Measurements from ENCODE around the gene ZIC1. TPM values are rescaled to one million over a fixed set of nuclear protein-coding genes. Genes with fewer than 3 reads are reported as not detected.

Gene ZIC1
- total RNA-seq, 1 donor, result not detected

DNA sequence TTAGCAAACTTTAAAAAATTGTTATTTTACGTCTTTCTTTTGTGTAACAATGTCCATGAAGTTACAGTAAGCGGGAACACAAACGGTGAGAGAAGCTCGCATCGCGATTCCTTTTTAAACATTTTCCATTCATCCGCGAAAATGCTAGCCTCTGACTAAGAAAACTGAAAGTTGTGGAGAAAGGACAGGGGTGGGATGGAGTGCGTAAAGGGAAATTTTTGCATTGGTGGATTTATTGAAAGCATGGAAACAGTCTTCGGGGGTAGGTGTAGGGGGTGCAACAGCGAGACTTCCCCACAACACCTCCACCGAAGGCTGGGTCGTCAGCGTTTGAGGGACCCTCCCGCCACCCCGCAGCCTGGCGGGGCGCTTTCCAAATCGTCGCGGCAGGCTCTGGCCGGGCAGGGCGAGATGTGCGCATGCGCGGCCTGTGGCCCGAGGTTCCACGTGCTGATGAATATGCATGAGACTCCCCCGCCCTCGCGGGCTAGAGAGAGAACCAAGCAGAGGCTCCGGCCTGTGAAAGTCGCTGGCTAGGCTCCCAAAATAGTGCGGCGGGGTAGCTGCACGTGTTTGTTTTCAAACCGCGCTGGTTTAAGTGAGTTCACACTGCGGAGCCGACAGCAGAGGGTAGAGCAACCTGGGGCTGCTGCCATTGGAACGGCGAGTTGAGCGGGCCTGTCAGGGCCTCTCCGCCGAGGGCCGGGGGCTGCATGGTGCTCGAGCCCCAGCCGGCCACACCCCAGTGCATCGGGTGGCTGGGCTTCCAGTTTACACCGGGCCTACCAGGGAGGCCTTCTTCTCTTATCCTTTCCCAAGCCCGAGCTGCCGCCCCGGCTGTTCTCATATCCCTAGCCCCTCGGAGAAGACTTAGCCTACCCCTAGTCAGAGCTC lies 9.9 kb downstream of the ZIC1 start:
- Histone ChIP-seq H3K4me1 (ENCODE audit: insufficient read depth, low read length) (no peaks in the 10 kb centered on the region), H3K27me3 (ENCODE audit: insufficient read depth, low read length) (peaks cover 100% of the 10 kb centered on the region), H3K9me3 (ENCODE audit: low read depth, low read length) (no peaks in the 10 kb centered on the region), H3K4me3 (ENCODE audit: low read length) (no peak overlapping the region)

DNA sequence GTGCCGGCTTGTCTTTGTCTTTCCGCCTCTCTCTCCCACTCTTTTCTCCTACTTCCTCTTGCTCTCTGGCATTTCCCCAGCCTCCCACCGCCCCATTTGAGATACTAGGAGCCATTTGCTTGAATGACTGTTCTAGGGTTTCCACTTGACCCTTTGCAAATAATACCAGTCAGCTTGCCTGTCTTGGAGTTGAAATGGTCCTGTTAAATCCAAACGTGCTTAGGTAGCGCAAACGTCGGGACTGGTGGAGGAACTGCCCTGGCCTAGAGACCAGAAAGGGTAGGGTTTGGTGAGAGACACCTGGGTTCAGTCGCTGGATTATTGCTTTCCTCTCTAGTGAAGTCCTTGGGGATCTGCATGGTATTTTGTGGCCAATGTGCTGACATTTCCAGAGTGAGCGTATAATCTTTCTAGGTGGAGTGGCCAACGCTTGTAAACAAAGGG lies 10.6 kb downstream of the ZIC1 start:
- peaks cover 100% of the 10 kb centered on the region for H3K27me3 ChIP-seq (ENCODE audit: insufficient read depth, low read length)
- H3K9me3 ChIP-seq (ENCODE audit: low read depth, low read length), result no peaks in the 10 kb centered on the region
- H3K4me1 ChIP-seq (ENCODE audit: insufficient read depth, low read length), result no peaks in the 10 kb centered on the region

DNA sequence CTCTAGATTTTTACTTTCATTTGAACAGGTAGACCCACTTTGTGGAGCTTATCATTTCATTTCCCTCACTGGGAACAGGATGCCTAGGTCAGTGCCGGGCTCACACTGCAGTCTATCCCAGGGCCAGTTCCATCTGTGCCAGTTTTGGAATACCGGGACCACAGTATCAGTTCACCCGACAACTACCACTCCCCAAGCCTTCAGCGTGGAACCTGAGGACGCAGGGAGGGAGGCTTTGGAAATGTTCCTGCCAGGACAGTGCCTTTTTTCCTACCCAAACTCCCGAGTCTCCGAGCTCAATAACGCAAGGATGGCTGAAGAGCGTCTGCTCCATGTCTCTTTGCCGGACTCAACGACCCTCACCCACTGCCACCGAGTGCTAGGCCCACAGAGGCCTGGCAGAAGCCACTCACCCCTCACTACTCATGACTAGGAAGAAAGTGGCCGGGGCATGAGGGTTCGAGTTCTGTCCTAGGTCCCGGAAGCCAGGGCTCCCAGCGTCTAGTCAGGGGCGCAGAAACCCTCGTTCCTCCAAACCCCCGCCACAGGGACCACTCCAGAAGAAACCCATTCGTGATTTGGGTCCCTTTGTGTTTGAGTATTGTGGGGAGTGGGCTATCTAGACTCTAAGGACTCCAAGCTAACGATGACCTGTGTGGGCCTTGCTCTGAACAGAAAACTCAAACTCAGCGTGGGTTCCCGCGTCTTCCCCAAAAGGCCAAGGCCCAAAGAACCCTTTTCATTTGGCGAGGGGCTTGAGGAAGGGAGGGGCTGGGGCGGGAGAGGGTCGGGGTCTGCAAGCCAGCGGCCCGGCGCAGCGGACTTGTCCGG lies 11.4 kb downstream of the ZIC1 start:
- peaks cover 100% of the 10 kb centered on the region for H3K27me3 ChIP-seq (ENCODE audit: insufficient read depth, low read length)
- H3K9me3 ChIP-seq (ENCODE audit: low read depth, low read length), result no peaks in the 10 kb centered on the region
- H3K4me3 ChIP-seq (ENCODE audit: low read length), result no peak overlapping the region
- H3K4me1 ChIP-seq (ENCODE audit: insufficient read depth, low read length), result no peaks in the 10 kb centered on the region

More for the DNA sequence above, 10.6 kb downstream of the ZIC1 start:
- H3K4me3 ChIP-seq (ENCODE audit: low read length), result no peak overlapping the region

DNA sequence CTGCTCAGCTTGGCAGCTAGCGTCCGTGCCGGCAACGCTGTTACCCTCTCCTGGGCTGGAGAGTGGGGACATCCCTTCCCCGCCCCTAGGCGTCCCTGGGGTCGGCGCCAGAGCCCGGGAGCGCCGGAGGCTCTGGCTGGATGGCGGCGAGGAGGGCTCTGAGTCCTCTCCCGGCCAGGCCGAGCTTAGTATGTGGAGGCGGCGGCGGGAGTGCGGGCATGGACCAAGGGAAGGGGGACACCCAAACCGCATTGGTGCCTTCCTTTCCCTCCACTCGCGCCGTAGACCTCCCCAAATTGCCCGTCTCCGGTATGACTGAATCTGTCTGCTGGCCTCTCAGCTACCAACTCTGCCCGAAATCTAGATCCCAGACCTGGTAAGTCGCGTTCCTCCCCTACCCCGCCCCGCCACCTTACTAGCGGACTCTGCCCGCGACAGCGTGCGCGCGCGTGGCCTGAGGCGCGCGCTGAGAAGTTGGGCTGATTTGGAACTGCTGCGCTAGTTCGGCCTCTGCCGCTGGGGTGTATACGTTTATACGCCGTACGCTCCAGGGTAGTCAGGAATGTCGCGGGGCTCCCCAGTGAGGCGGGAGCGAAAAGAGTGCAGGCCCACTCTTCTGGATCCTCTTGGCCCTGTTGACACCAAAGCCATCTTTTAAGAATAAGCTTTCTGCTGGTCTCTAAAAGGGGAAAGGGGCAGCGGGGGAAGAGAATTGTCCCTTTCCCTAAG lies 12.2 kb downstream of the ZIC1 start:
- Histone ChIP-seq H3K9me3 (ENCODE audit: low read depth, low read length) (no peaks in the 10 kb centered on the region), H3K4me1 (ENCODE audit: insufficient read depth, low read length) (no peaks in the 10 kb centered on the region), H3K27me3 (ENCODE audit: insufficient read depth, low read length) (peaks cover 95% of the 10 kb centered on the region), H3K4me3 (ENCODE audit: low read length) (no peak overlapping the region)

DNA sequence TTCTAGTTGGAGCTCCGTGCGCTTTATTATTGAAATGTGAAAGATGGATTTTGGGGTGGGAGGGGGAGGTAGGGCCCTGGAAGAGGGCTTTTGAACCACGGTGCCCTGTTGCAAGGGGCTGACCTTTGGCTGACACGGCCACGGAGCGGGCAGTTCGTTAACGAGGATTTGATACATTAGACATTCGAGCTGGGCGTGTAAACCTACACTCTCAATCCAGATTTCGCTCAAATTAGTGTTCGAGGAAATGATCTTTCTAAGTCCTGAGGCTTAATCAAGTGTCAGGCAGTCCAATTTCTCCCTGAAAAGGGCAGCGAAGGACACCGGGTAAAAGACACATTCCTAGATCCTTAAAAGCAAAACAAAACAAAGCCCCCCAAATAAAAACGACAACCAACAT lies 13.0 kb downstream of the ZIC1 start:
- no peaks in the 10 kb centered on the region for H3K4me1 ChIP-seq (ENCODE audit: insufficient read depth, low read length)
- no peak overlapping the region for H3K4me3 ChIP-seq (ENCODE audit: low read length)
- H3K27me3 ChIP-seq (ENCODE audit: insufficient read depth, low read length), result peaks cover 89% of the 10 kb centered on the region
- H3K9me3 ChIP-seq (ENCODE audit: low read depth, low read length), result no peaks in the 10 kb centered on the region

DNA sequence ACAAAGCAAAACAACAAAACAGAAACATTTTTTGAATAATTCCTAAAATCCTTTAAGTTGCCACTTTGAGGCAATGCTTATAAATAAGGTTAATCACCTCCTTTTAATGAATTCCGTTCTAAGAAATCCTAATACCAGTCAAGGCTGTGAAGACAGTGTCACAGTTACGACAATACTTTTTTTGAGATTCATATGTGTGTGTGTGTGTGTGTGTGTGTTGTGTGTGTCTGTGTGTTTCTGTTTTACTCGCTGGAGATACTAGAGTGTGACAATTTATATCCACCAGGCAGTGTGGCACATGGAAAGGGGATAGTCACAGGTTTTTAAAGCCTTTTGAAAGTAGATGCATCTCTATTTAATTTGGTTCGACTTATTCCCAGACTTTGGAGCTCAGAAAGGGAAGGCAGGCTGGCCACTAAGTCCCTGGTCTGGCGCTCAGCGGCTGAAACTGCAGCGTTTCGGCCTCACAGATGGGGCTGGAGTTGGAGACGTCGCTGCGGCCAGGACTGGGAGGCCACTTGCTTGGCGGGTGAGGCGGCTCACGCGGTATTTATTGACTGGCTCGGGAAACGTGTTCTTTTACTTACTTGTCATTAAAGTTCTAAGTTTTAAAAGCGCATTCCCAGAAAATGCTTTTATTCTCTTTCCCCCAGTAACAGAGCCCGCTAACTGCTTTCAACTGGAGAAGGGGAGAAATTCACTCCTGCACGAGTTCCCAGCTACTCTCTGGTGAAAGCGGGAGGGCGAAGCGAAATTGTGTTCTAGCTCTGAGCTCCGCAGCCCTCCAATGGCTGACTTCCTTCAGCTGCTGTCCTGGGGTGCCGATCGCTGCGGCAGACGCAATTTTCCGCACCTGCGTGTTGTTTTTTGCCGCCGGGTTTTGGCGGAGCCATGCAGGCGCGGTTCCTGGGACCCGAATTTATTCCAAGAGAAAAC lies 13.7 kb downstream of the ZIC1 start:
- Histone ChIP-seq H3K27me3 (ENCODE audit: insufficient read depth, low read length) (peaks cover 85% of the 10 kb centered on the region), H3K4me1 (ENCODE audit: insufficient read depth, low read length) (no peaks in the 10 kb centered on the region), H3K9me3 (ENCODE audit: low read depth, low read length) (no peaks in the 10 kb centered on the region), H3K4me3 (ENCODE audit: low read length) (no peak overlapping the region)

DNA sequence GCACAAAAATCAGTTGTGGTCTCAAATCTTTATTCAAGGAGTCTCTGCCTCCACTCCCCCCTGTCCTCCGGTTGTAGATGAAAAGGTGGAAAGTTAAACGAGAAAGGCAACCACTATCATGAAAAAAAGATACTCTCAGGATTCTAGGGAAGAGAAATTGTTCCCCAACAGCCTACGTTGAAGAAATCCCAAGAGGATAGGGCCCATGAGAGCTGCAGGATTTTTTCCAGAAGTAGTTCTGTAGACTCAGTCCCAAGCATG lies 14.3 kb downstream of the ZIC1 start:
- Histone ChIP-seq H3K9me3 (ENCODE audit: low read depth, low read length) (no peaks in the 10 kb centered on the region), H3K27me3 (ENCODE audit: insufficient read depth, low read length) (peaks cover 82% of the 10 kb centered on the region), H3K4me3 (ENCODE audit: low read length) (no peak overlapping the region), H3K4me1 (ENCODE audit: insufficient read depth, low read length) (no peaks in the 10 kb centered on the region)

DNA sequence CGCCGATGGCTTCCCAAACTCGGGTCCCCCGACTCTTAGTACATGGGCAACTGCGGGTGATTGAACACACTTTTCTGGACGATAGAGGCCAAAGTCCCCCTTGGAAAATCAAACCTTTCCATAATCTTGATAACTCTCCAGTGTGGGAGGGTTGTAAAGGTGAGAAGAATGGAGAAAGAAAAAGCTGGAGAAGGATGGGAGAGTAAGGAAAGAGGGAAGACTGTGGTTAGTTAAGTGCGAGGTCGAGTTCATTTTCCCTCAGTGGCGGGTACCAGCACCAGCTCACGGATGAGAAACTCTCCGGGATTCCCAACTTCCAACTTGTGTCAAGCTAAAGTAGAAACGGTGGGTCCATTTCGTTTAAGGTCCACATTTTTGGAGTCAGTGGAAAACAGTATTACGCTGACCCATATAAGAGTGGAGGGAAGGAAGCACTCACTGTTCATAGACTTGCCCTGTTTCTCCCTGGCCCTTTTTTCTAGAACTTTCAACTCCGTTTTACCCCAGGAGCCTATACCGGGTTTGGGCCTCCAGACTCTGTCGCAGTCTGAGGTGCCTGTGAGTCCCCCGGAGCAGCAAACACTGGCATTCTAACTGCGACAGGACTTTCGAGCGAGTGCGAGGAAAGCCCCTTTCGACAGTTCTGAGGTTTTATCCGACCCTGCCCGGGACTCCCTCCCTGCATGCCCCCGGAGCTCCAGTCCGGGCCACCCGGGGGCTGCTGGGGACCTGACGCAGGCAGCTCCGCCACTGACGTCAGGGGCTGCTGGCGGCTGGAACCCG lies 14.8 kb downstream of the ZIC1 start:
- H3K4me1 ChIP-seq (ENCODE audit: insufficient read depth, low read length), result no peaks in the 10 kb centered on the region
- H3K9me3 ChIP-seq (ENCODE audit: low read depth, low read length), result no peaks in the 10 kb centered on the region
- H3K4me3 ChIP-seq (ENCODE audit: low read length), result no peak overlapping the region
- peaks cover 78% of the 10 kb centered on the region for H3K27me3 ChIP-seq (ENCODE audit: insufficient read depth, low read length)

DNA sequence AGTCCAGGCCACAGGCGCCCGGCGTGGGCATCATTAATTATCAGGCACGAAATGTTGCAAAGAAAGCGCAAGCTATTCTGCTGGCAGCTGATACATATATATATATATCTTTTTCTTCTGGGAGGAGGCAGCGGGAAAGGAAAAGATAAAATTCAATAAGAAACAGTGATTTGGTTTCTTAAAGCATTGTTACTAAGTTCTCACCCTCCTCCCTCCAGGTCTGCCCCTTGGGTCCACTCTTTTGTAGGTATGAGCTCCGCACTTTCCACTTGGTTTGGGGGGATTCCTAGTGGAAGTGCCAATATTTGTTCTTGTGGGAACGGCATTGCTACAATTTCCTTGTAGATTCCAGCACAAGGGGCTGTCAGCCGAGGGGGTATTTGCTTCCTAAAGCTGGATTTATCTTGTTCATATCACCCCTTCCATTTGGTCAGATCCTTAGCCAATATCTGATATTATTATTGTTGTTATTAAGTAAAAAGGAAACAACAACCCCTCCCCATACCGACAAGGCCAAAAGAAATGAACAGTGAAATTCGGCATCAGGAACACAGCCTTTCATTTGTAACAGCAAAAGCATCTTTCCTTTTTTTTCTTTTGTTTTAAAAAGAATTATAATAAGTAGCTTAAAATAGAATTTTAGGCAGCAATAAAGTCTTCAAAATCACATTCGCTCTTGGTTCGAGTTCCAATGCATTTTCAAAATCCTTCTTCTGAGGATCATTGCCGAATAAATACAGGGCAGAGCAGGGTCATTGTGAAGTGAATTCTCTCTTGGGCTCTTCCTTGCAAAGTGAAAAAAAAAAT lies 15.6 kb downstream of the ZIC1 start:
- Histone ChIP-seq H3K4me3 (ENCODE audit: low read length) (no peak overlapping the region), H3K9me3 (ENCODE audit: low read depth, low read length) (no peaks in the 10 kb centered on the region), H3K27me3 (ENCODE audit: insufficient read depth, low read length) (peaks cover 70% of the 10 kb centered on the region), H3K4me1 (ENCODE audit: insufficient read depth, low read length) (no peaks in the 10 kb centered on the region)

DNA sequence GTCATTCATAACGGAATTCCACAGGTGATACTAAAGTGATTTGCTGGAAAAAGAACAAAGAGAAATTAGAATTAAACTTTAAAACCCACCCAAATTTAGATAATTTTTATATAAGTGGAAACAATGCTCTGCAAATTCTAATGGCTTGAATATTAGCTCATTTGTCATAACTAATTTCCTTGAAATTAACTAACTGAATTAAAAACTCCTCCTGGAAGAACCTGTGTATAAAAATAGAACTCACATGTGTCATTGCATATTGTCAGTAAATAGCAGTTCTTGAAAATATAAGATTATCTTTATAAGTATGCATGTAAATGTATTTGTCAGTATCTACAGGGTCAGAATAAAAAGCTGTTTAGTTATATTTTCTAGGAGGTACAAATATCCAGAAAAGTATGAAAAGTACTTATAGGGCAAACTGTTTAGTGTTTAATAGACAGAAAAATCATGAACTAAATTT lies 16.3 kb downstream of the ZIC1 start:
- peaks cover 63% of the 10 kb centered on the region for H3K27me3 ChIP-seq (ENCODE audit: insufficient read depth, low read length)
- H3K4me3 ChIP-seq (ENCODE audit: low read length), result no peak overlapping the region
- no peaks in the 10 kb centered on the region for H3K4me1 ChIP-seq (ENCODE audit: insufficient read depth, low read length)
- no peaks in the 10 kb centered on the region for H3K9me3 ChIP-seq (ENCODE audit: low read depth, low read length)

DNA sequence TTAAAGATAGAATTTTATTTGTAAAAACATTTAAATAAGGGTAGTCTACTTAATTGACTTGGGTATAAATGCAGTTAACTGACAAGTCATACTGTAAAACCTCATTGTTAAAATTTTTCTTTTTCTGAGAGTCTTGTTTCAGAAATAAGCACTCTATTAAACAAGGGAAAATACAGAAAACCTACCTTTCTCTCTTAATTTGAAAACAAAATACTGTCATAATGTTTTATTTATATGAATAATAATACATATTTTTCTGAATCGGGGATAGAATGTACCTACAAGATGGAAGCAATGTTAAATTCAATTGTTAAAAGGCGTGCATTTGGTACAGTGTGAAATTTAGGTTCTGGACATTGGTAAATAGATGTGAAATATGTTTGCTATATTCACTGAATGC lies 17.8 kb downstream of the ZIC1 start:
- H3K9me3 ChIP-seq (ENCODE audit: low read depth, low read length), result no peaks in the 10 kb centered on the region
- peaks cover 48% of the 10 kb centered on the region for H3K27me3 ChIP-seq (ENCODE audit: insufficient read depth, low read length)
- H3K4me1 ChIP-seq (ENCODE audit: insufficient read depth, low read length), result no peaks in the 10 kb centered on the region
- H3K4me3 ChIP-seq (ENCODE audit: low read length), result no peak overlapping the region

DNA sequence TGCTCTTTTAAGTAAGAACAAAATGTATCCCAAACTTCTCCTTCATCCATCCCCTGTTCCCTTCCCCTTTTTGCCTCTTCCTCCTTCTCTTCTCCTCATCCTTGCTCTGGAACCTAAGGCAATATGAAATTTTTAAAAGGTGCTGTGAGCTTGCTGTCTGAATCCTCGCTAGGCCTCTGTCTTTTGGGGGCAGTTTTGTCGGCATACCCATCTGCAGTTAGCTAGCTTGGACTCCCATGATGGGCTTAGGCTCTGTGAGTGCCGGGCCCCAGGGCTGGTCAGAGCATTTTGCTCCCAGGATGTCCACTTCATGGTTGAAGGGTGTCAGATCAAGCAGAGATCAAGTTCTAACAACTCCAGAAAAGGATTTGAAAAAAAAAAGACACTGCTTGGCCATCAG lies 18.6 kb downstream of the ZIC1 start:
- Histone ChIP-seq H3K4me1 (ENCODE audit: insufficient read depth, low read length) (no peaks in the 10 kb centered on the region), H3K27me3 (ENCODE audit: insufficient read depth, low read length) (peaks cover 40% of the 10 kb centered on the region), H3K9me3 (ENCODE audit: low read depth, low read length) (no peaks in the 10 kb centered on the region), H3K4me3 (ENCODE audit: low read length) (no peak overlapping the region)

DNA sequence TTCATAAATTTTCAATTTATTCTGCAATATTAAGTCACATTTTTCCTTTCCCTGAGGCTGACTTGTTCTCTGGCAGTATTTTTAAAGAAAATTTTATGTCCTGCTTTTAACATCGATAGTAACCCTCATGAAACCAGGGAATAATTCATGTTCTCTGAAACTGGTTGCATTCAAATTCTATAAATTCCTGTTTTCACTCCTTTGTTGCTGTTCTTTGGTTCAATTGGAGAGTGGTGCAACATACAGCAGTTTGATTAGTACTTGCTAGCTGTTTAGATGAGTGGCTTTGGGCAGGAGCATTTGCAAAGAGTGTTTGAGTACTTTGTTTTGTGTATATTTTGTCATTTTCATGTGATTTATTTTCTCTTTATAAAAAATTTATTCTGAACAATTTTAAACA lies 19.2 kb downstream of the ZIC1 start:
- no peaks in the 10 kb centered on the region for H3K4me1 ChIP-seq (ENCODE audit: insufficient read depth, low read length)
- no peaks in the 10 kb centered on the region for H3K9me3 ChIP-seq (ENCODE audit: low read depth, low read length)
- H3K4me3 ChIP-seq (ENCODE audit: low read length), result no peak overlapping the region
- H3K27me3 ChIP-seq (ENCODE audit: insufficient read depth, low read length), result peaks cover 34% of the 10 kb centered on the region

Measured in mononuclear cell (primary cell).